Peyer's patch (tissue), 4 donors: ENCODE data around the gene ZNF568.

Experiments used
- CTCF ChIP-seq, 6 experiments: fragments of 450-650 bp in 4 of 6; fragments of 200-600 bp in 2 of 6; sonication (generic) in 1 of 6; IDR thresholded peaks; one replicate each; pipeline ENCODE4 v1.5.1; 2017 to 2019; ENCODE audit warnings: antibody characterized with exemption in 6 of 6, mild to moderate bottlenecking in 3 of 6, moderate library complexity in 1 of 6
- POLR2A ChIP-seq, 2 donors: fragments of 450-650 bp; IDR thresholded peaks; one replicate each; pipeline ENCODE4 v1.5.1; 2017; ENCODE audit warnings: antibody characterized with exemption in 2 of 2, mild to moderate bottlenecking in 2 of 2, moderate library complexity in 2 of 2

GRCh38 chr19:36987091-36987490 lies 71.0 kb downstream of the ZNF568 start:
- TF ChIP-seq CTCF (IDR thresholded peaks at IDR 0.05) (no peak), POLR2A (IDR thresholded peaks at IDR 0.05) (no peak)
